GM23338 (cell line): ENCODE results near the gene COMMD4. TPM values are rescaled to one million over a fixed set of nuclear protein-coding genes. Genes with fewer than 3 reads are reported as not detected.

ENCODE experiments used
- ATAC-seq: fragments of 200-7000 bp; cut with Tn5 transposase; 3 replicates; pipeline ENCODE4 v1.9.1; 2020
- DNase-seq: peaks from one replicate; pipeline ENCODE4 v3.0.0-alpha.2; 2015; ENCODE audit warnings: low spot score
- H2AFZ ChIP-seq: fragments of 200-600 bp; sonication (generic); 2 replicates; pipeline ENCODE4 v1.8.0; 2016; ENCODE audit warnings: antibody characterized with exemption, mild to moderate bottlenecking, moderate library complexity
- H3F3A ChIP-seq: fragments of 200-600 bp; sonication (generic); replicated peaks from 2 replicates; pipeline ENCODE4 v1.8.0; 2017; ENCODE audit warnings: antibody characterized with exemption, mixed run types, low read depth
- H3K27ac ChIP-seq: fragments of 200-600 bp; sonication (generic); 2 replicates; pipeline ENCODE4 v1.6.1; 2016; ENCODE audit warnings: low read depth
- H3K27me3 ChIP-seq: fragments of 200-600 bp; sonication (generic); 2 replicates; pipeline ENCODE4 v1.8.0; 2016; ENCODE audit warnings: mild to moderate bottlenecking, mixed run types, moderate library complexity; ENCODE audit not compliant: insufficient read depth
- H3K36me3 ChIP-seq: fragments of 200-600 bp; sonication (generic); 2 replicates; pipeline ENCODE4 v1.8.0; 2016; ENCODE audit warnings: mild to moderate bottlenecking; ENCODE audit not compliant: insufficient read depth
- H3K4me1 ChIP-seq: fragments of 200-600 bp; sonication (generic); 2 replicates; pipeline ENCODE4 v1.8.0; 2016; ENCODE audit warnings: mild to moderate bottlenecking, moderate library complexity; ENCODE audit not compliant: insufficient read depth
- H3K4me2 ChIP-seq: fragments of 200-600 bp; sonication (generic); 2 replicates; pipeline ENCODE4 v1.7.1; 2017; ENCODE audit warnings: mixed run types
- H3K4me3 ChIP-seq: fragments of 200-600 bp; sonication (generic); 2 replicates; pipeline ENCODE4 v1.6.1; 2016; ENCODE audit warnings: mixed run types
- H3K79me2 ChIP-seq: fragments of 200-600 bp; sonication (generic); replicated peaks from 2 replicates; pipeline ENCODE4 v1.8.0; 2017; ENCODE audit warnings: mild to moderate bottlenecking; ENCODE audit not compliant: insufficient read depth
- H3K9me2 ChIP-seq: fragments of 200-600 bp; sonication (generic); 2 replicates; pipeline ENCODE4 v1.8.0; 2017; ENCODE audit not compliant: insufficient read depth
- H4K20me1 ChIP-seq: fragments of 200-600 bp; sonication (generic); replicated peaks from 2 replicates; pipeline ENCODE4 v1.8.0; 2017; ENCODE audit warnings: mild to moderate bottlenecking; ENCODE audit not compliant: insufficient read depth
- H3K27ac Mint-ChIP-seq: 2 replicates; pipeline ENCODE4 v1.8.0; 2020; ENCODE audit warnings: inconsistent platforms, mild to moderate bottlenecking, moderate library complexity, mixed read lengths
- H3K27me3 Mint-ChIP-seq: 3 replicates; pipeline ENCODE4 v1.8.0; 2022; ENCODE audit warnings: low read depth, mild to moderate bottlenecking, moderate library complexity, mixed read lengths, inconsistent platforms; ENCODE audit not compliant: insufficient read depth, poor library complexity
- H3K36me3 Mint-ChIP-seq: 3 replicates; pipeline ENCODE4 v1.8.0; 2021; ENCODE audit warnings: low read depth, mild to moderate bottlenecking, inconsistent platforms, moderate library complexity, mixed read lengths
- H3K4me1 Mint-ChIP-seq: 3 replicates; pipeline ENCODE4 v1.8.0; 2020; ENCODE audit warnings: mild to moderate bottlenecking, inconsistent platforms, mixed read lengths
- H3K4me3 Mint-ChIP-seq: 3 replicates; pipeline ENCODE4 v1.8.0; 2021; ENCODE audit warnings: moderate library complexity, mild to moderate bottlenecking, inconsistent platforms, mixed read lengths
- H3K9me3 Mint-ChIP-seq: 3 replicates; pipeline ENCODE4 v1.8.0; 2020; ENCODE audit warnings: moderate library complexity, mild to moderate bottlenecking, inconsistent platforms, mixed read lengths
- EZH2 ChIP-seq: fragments of 200-600 bp; sonication (generic); IDR thresholded peaks from one replicate; pipeline ENCODE4 v1.8.0; 2017; ENCODE audit warnings: antibody characterized with exemption, mild to moderate bottlenecking, low read depth; ENCODE audit not compliant: unreplicated experiment
- JUNB ChIP-seq: IDR thresholded peaks from one replicate; pipeline ENCODE4 v1.6.1; 2016; ENCODE audit warnings: antibody characterized with exemption; ENCODE audit not compliant: unreplicated experiment
- POLR2AphosphoS5 ChIP-seq: IDR thresholded peaks from 2 replicates; pipeline ENCODE4 v1.6.1; 2016; ENCODE audit warnings: antibody characterized with exemption, low read depth
- STAT1 ChIP-seq: IDR thresholded peaks from one replicate; pipeline ENCODE4 v1.6.1; 2016; ENCODE audit warnings: antibody characterized with exemption; ENCODE audit not compliant: unreplicated experiment
- ZNF114 ChIP-seq: fragments of 250-450 bp; sonication (Bioruptor Pico); IDR thresholded peaks from 2 replicates; pipeline ENCODE4 v1.5.0; 2020; ENCODE audit warnings: mild to moderate bottlenecking, moderate library complexity
- ZNF331 ChIP-seq: fragments of 250-450 bp; sonication (Bioruptor Pico); IDR thresholded peaks from 2 replicates; pipeline ENCODE4 v1.5.0; 2020; ENCODE audit warnings: low read depth, mild to moderate bottlenecking, moderate library complexity
- polyA plus RNA-seq: library from polyadenylated mRNA; unstranded; fragments of >200 nt; fragmentation: Nextera tagmentation; extraction: Ambion mirVana; gene quantifications from 2 replicates; pipeline ENCODE4 v1.2.1, GENCODE V29; 2016
- total RNA-seq: library from RNA; depleted of rRNA; stranded (reverse); fragments of >200 nt; shearing (Covaris generic); gene quantifications from 2 replicates; pipeline ENCODE4 v1.2.3, GENCODE V29; 2014
- TF ChIP-seq, protein P1 (sequence below): fragments of 250-450 bp; sonication (Bioruptor Pico); IDR thresholded peaks from 2 replicates; pipeline ENCODE4 v1.5.0; 2020; ENCODE audit warnings: mild to moderate bottlenecking, moderate library complexity
- TF ChIP-seq, protein P2 (sequence below): IDR thresholded peaks from 2 replicates; pipeline ENCODE4 v1.6.1; 2016; ENCODE audit warnings: antibody characterized with exemption

The COMMD4 gene
- total and polyA plus RNA-seq, 2 experiments from 2014 or later: 131 TPM

DNA sequence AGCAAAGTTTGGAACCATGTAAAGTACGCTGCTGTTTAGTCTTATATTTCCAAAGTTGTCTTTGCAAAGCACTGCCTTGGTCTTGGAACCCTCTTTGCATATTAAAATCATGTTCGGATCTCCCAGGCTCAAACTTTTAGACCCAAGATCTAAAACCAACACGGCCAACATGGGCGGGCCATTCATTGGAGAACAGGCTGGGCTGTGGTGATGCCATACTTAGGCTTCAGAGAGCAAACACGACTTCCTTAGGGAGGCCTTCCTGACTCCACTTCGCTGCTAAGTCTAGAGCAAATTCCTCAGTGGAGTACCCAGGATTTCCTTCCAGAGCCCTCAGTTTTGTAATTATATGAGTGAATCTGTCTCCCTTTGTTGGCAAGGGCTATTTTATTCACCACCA lies 29.0 kb downstream of the COMMD4 start (continued):
- TF ChIP-seq, protein P1, sequence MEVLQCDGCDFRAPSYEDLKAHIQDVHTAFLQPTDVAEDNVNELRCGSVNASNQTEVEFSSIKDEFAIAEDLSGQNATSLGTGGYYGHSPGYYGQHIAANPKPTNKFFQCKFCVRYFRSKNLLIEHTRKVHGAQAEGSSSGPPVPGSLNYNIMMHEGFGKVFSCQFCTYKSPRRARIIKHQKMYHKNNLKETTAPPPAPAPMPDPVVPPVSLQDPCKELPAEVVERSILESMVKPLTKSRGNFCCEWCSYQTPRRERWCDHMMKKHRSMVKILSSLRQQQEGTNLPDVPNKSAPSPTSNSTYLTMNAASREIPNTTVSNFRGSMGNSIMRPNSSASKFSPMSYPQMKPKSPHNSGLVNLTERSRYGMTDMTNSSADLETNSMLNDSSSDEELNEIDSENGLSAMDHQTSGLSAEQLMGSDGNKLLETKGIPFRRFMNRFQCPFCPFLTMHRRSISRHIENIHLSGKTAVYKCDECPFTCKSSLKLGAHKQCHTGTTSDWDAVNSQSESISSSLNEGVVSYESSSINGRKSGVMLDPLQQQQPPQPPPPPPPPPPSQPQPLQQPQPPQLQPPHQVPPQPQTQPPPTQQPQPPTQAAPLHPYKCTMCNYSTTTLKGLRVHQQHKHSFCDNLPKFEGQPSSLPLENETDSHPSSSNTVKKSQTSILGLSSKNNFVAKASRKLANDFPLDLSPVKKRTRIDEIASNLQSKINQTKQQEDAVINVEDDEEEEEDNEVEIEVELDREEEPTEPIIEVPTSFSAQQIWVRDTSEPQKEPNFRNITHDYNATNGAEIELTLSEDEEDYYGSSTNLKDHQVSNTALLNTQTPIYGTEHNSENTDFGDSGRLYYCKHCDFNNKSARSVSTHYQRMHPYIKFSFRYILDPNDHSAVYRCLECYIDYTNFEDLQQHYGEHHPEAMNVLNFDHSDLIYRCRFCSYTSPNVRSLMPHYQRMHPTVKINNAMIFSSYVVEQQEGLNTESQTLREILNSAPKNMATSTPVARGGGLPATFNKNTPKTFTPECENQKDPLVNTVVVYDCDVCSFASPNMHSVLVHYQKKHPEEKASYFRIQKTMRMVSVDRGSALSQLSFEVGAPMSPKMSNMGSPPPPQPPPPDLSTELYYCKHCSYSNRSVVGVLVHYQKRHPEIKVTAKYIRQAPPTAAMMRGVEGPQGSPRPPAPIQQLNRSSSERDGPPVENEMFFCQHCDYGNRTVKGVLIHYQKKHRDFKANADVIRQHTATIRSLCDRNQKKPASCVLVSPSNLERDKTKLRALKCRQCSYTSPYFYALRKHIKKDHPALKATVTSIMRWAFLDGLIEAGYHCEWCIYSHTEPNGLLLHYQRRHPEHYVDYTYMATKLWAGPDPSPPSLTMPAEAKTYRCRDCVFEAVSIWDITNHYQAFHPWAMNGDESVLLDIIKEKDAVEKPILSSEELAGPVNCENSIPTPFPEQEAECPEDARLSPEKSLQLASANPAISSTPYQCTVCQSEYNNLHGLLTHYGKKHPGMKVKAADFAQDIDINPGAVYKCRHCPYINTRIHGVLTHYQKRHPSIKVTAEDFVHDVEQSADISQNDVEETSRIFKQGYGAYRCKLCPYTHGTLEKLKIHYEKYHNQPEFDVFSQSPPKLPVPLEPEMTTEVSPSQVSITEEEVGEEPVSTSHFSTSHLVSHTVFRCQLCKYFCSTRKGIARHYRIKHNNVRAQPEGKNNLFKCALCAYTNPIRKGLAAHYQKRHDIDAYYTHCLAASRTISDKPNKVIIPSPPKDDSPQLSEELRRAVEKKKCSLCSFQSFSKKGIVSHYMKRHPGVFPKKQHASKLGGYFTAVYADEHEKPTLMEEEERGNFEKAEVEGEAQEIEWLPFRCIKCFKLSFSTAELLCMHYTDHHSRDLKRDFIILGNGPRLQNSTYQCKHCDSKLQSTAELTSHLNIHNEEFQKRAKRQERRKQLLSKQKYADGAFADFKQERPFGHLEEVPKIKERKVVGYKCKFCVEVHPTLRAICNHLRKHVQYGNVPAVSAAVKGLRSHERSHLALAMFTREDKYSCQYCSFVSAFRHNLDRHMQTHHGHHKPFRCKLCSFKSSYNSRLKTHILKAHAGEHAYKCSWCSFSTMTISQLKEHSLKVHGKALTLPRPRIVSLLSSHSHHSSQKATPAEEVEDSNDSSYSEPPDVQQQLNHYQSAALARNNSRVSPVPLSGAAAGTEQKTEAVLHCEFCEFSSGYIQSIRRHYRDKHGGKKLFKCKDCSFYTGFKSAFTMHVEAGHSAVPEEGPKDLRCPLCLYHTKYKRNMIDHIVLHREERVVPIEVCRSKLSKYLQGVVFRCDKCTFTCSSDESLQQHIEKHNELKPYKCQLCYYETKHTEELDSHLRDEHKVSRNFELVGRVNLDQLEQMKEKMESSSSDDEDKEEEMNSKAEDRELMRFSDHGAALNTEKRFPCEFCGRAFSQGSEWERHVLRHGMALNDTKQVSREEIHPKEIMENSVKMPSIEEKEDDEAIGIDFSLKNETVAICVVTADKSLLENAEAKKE (CRISPR knock-in tag): no peak
- TF ChIP-seq ZNF114 (CRISPR knock-in tag) (no peak), STAT1 (no peak), EZH2 (no peak), JUNB (no peak), POLR2AphosphoS5 (no peak), ZNF331 (CRISPR knock-in tag) (no peak)
- TF ChIP-seq, protein P2, sequence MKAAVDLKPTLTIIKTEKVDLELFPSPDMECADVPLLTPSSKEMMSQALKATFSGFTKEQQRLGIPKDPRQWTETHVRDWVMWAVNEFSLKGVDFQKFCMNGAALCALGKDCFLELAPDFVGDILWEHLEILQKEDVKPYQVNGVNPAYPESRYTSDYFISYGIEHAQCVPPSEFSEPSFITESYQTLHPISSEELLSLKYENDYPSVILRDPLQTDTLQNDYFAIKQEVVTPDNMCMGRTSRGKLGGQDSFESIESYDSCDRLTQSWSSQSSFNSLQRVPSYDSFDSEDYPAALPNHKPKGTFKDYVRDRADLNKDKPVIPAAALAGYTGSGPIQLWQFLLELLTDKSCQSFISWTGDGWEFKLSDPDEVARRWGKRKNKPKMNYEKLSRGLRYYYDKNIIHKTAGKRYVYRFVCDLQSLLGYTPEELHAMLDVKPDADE: no peak

- no peak overlapping the region for H3K27ac ChIP-seq
- H3K4me3 ChIP-seq: no peak overlapping the region
- H2AFZ ChIP-seq: no peak overlapping the region
- peaks cover 20% of the 10 kb centered on the region; the same call in 1 of the 2 replicates for H3F3A ChIP-seq
- no peak for DNase-seq
- peaks cover 4% of the 10 kb centered on the region; the same call in 1 of the 2 replicates for H3K36me3 ChIP-seq
- no peaks in the 10 kb centered on the region; the same call in 2 of the 3 replicates for H3K9me3 Mint-ChIP-seq
- H3K27me3 Mint-ChIP-seq: peaks cover 13% of the 10 kb centered on the region
- H3K27ac Mint-ChIP-seq: no peak overlapping the region
- no peak overlapping the region for H3K4me3 Mint-ChIP-seq
- peaks cover 13% of the 10 kb centered on the region; the same call in 1 of the 2 replicates for H3K4me1 ChIP-seq
- H3K27me3 ChIP-seq: no peaks in the 10 kb centered on the region
- 0 out of 2 replicates have a peak, but pooled peaks cover 6% of the 10 kb centered on the region for H3K79me2 ChIP-seq
- H4K20me1 ChIP-seq: no peaks in the 10 kb centered on the region; the same call in none of the 2 replicates
- no peak for ATAC-seq
- H3K4me2 ChIP-seq: no peak overlapping the region
- peaks cover 12% of the 10 kb centered on the region for H3K4me1 Mint-ChIP-seq
- H3K36me3 Mint-ChIP-seq: peaks cover 43% of the 10 kb centered on the region
- no peaks in the 10 kb centered on the region for H3K9me2 ChIP-seq
- TF ChIP-seq, protein P1 (CRISPR knock-in tag): no peak
Measured at GRCh38 chr15:75366163-75366562, 30.3 kb downstream of the COMMD4 start.
